Activated T-cell treated with anti-CD3 and anti-CD28 coated beads, Interleukin-2, amount 50 U/mL, for 4 hours (primary cell): ENCODE measurements around the gene ANKRD24. TPM values are rescaled to one million over a fixed set of nuclear protein-coding genes. Genes with fewer than 3 reads are reported as not detected.
"Not testable (repeated sequence)": the region's sequence is repeated elsewhere in the genome, so short reads cannot be mapped to it uniquely, and the experiment has no call there.

Source experiments
- ATAC-seq, 2 donors: fragments of 200-7000 bp; cut with Tn5 transposase; one replicate each; pipeline ENCODE4 v1.10.0; 2021
- DNase-seq: peaks from one replicate; pipeline ENCODE4 v3.0.0-alpha.2; 2020
- H3K27me3 Mint-ChIP-seq: one replicate; pipeline ENCODE4 v1.8.0; 2021; ENCODE audit warnings: low read depth, mixed read lengths
- H3K36me3 Mint-ChIP-seq: one replicate; pipeline ENCODE4 v1.8.0; 2022; ENCODE audit warnings: mixed read lengths; ENCODE audit not compliant: insufficient read depth
- H3K4me1 Mint-ChIP-seq: one replicate; pipeline ENCODE4 v1.8.0; 2021; ENCODE audit warnings: low read depth, mixed read lengths
- H3K4me3 Mint-ChIP-seq: one replicate; pipeline ENCODE4 v1.8.0; 2021; ENCODE audit warnings: mild to moderate bottlenecking, moderate library complexity, mixed read lengths
- H3K9me3 Mint-ChIP-seq: one replicate; pipeline ENCODE4 v1.8.0; 2021; ENCODE audit warnings: mixed read lengths
- total RNA-seq, 3 donors: library from RNA; stranded (reverse); gene quantifications; one replicate each; pipeline ENCODE4 v1.2.1, GENCODE V29; 2021

ANKRD24 gene
- total RNA-seq, 3 donors from 2014 or later = 0.25 to 0.71 (median 0.26) TPM

- H3K27me3 Mint-ChIP-seq = peaks cover 48% of the 10 kb centered on the region
- H3K4me3 Mint-ChIP-seq = no peak overlapping the region
- no peaks in the 10 kb centered on the region for H3K9me3 Mint-ChIP-seq
- DNase-seq (no peak), ATAC-seq (no peak)
- peaks cover 10% of the 10 kb centered on the region for H3K4me1 Mint-ChIP-seq
- H3K36me3 Mint-ChIP-seq = no peaks in the 10 kb centered on the region
These were observed 16.1 kb downstream of the ANKRD24 start for GRCh38 chr19:4198467-4199126.

GRCh38 chr19:4199699-4200293, 17.3 kb downstream of the ANKRD24 start:
- H3K36me3 Mint-ChIP-seq = no peaks in the 10 kb centered on the region
- H3K9me3 Mint-ChIP-seq = no peaks in the 10 kb centered on the region
- peaks cover 11% of the 10 kb centered on the region for H3K4me1 Mint-ChIP-seq
- peaks cover 38% of the 10 kb centered on the region for H3K27me3 Mint-ChIP-seq
- H3K4me3 Mint-ChIP-seq = no peak overlapping the region
- DNase-seq = no peak
- ATAC-seq = no peak

DNA sequence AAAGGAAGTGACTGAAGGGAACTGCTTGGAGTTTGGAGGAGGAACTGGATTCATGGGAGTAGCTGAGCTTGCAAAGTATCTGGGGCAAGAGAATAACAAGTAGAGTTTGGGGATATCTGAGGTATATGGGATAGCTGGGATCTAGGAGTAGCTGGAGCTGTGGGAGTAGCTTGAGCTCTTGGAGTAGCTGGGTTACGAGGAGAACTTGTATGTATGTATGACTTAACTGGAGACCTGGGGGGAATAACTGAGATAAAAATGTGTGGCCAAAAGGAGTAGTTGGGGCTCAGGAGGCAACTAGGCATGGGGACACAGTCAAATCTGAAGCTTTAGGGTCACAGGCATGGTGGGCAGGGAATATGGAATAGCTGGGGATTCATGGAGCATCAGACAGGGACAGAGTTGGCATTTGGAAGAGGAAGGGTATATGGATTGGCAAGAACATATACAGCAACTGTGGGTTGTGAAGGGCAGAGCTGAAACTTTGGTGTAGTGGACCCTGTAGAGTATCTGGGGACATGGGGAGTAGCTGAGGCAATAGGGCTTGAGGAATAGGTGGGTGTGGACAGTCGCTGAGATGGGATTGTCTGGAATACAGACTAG, 18.6 kb downstream of the ANKRD24 start:
- no peak overlapping the region for H3K4me3 Mint-ChIP-seq
- no peak for ATAC-seq

DNA sequence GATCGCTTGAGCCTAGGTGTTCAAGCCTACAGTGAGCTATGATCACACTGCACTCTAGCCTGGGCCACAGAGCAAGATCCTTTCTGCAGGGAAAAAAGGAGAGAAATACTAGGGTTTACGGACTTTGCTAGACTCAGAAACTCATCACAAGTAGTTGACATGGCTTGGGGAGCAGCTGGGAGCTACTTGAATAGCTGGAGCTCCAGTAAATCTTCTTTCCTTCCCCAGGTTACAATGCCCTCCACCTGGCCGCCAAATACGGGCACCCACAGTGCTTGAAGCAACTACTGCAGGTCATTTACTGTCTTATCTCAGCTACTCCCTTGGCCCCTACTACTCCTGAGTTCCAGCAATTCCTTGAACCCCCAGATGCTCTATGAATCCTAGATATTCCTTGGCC, 19.3 kb downstream of the ANKRD24 start:
- H3K27me3 Mint-ChIP-seq = peaks cover 22% of the 10 kb centered on the region
- no peak for ATAC-seq
- no peak for DNase-seq
- peaks cover 11% of the 10 kb centered on the region for H3K4me1 Mint-ChIP-seq
- no peak overlapping the region for H3K4me3 Mint-ChIP-seq
- no peaks in the 10 kb centered on the region for H3K9me3 Mint-ChIP-seq
- no peaks in the 10 kb centered on the region for H3K36me3 Mint-ChIP-seq

More for the DNA sequence above, 18.6 kb downstream of the ANKRD24 start:
- H3K36me3 Mint-ChIP-seq = no peaks in the 10 kb centered on the region
- DNase-seq = no peak
- H3K27me3 Mint-ChIP-seq = peaks cover 29% of the 10 kb centered on the region
- H3K9me3 Mint-ChIP-seq = no peaks in the 10 kb centered on the region
- peaks cover 11% of the 10 kb centered on the region for H3K4me1 Mint-ChIP-seq

DNA sequence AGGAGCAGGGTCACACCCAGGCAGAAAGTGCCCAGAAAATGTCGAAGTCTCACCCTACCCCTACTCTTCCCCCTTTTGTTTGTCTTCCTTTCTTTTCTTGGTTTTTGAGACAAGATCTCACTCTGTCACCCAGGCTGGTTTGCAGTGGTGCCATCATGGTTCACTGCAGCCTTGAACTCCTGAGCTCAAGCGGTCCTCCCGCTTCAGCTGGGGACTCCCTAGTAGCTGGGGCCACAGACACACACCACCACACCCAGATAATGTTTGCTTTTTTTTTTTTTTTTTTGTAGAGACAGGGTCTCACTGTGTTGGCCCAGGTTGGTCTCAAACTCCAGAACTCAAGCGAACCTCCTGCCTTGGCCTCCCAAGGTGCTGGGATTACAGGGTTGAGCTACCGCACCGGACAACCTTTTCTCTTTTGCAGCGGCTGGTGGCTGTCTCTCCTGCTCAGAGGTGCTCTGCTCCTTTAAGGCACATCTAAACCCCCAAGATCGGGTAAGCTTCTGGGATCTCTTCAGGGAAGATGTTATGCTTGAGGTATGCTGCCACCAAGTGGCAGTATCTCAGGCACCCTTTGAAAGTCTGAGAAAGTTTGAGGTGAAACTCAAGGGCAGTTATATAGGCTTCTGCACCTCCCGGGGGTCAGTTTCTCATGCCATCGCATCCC, 24.5 kb downstream of the ANKRD24 start:
- no peak for DNase-seq
- Mint-ChIP-seq H3K4me3 (no peak overlapping the region), H3K9me3 (no peaks in the 10 kb centered on the region), H3K27me3 (peaks cover 15% of the 10 kb centered on the region), H3K36me3 (no peaks in the 10 kb centered on the region), H3K4me1 (peaks cover 1% of the 10 kb centered on the region)
- no peak for ATAC-seq

DNA sequence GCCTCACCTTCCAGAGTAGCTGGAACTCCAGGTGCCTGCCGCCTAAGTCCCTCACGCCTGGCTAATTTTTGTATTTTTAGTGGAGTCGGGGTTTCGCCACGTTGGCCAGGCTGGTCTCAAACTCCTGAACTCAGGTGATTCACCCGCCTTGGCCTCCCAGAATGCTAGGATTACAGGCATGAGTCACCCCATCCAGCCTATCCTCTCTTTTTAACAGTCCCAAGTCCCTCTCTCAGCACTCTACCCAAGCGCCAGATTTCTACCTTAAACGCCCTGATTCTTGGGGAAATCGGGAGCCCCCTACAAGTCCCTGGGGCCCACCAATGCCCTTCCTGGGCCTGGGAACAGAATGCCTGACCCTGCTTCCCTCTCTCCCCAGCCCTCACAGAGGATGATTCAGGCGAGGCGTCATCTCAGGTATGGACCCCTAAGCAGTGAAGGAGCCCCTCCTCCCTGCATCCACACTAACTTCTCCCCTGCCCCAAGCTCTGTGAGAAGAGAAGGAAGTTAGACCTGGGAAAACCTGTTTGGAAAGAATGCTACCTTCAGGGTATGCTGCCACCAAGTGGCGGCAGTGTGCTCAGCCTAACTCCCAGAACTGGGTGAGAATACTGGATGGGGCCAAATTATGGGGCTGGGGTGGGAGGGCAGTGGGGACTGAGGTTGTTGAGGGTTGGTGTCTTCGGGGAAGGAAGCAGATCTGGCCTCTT, 26.1 kb downstream of the ANKRD24 start:
- no peaks in the 10 kb centered on the region for H3K9me3 Mint-ChIP-seq
- no peaks in the 10 kb centered on the region for H3K36me3 Mint-ChIP-seq
- peaks cover 15% of the 10 kb centered on the region for H3K27me3 Mint-ChIP-seq
- DNase-seq = no peak
- H3K4me1 Mint-ChIP-seq = peaks cover 1% of the 10 kb centered on the region
- no peak overlapping the region for H3K4me3 Mint-ChIP-seq
- ATAC-seq = no peak

DNA sequence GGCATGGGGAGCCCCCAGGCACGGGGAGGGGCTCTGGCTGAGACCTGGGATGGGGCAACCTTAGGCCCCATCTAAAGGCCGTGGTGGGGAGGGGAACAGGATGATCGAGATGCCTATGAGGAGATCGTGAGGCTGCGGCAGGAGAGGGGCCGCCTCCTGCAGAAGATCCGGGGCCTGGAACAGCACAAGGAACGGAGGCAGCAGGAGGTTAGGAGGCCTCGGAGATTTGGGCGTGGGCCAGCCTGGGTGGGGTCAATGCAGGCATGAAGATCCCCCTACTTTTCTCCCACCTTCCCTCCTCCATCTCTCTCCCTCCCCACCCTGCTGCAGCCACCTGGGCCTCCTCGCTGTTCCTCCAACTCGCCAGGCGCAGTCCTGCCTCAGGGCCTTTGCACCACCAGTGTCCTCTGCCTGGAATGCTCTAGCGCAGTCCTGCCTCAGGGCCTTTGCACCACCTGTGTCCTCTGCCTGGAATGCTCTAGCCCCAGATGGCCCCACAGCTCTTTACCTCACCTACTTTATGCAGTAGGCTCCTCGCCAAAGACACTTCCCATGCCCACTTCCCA, 27.8 kb downstream of the ANKRD24 start:
- ATAC-seq = no peak
- H3K9me3 Mint-ChIP-seq = no peaks in the 10 kb centered on the region
- peaks cover 10% of the 10 kb centered on the region for H3K4me1 Mint-ChIP-seq
- no peak for DNase-seq
- no peak overlapping the region for H3K4me3 Mint-ChIP-seq
- H3K36me3 Mint-ChIP-seq = no peaks in the 10 kb centered on the region
- peaks cover 15% of the 10 kb centered on the region for H3K27me3 Mint-ChIP-seq

DNA sequence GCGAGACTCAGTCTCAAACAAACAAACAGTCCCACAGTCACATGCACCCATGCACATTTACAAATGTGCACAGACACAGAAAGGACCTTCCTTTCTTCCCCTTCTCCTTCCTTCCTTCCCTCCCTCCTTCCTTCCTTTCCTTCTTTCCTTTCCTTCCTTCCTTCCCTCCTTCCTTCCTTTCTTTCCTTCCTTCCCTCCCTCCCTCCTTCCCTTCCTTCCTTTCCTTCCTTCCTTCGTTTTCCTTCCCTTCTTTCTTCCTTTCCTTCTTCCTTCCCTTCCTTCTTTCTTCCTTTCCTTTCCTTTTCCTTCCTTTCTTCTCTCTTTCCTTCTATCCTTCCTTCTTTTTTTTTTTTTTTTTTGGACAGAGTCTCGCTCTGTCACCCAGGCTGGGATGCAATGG, 30.6 kb downstream of the ANKRD24 start:
- Mint-ChIP-seq H3K4me1 (peaks cover 10% of the 10 kb centered on the region), H3K4me3 (no peak overlapping the region), H3K36me3 (no peaks in the 10 kb centered on the region), H3K27me3 (peaks cover 4% of the 10 kb centered on the region), H3K9me3 (no peaks in the 10 kb centered on the region)
- no peak for DNase-seq
- ATAC-seq = no peak

GRCh38 chr19:4215807-4216206, 33.3 kb downstream of the ANKRD24 start:
- no peak overlapping the region for H3K4me3 Mint-ChIP-seq
- no peaks in the 10 kb centered on the region for H3K9me3 Mint-ChIP-seq
- peaks cover 10% of the 10 kb centered on the region for H3K4me1 Mint-ChIP-seq
- DNase-seq = no peak
- ATAC-seq = no peak
- H3K36me3 Mint-ChIP-seq = no peaks in the 10 kb centered on the region
- peaks cover 1% of the 10 kb centered on the region for H3K27me3 Mint-ChIP-seq

DNA sequence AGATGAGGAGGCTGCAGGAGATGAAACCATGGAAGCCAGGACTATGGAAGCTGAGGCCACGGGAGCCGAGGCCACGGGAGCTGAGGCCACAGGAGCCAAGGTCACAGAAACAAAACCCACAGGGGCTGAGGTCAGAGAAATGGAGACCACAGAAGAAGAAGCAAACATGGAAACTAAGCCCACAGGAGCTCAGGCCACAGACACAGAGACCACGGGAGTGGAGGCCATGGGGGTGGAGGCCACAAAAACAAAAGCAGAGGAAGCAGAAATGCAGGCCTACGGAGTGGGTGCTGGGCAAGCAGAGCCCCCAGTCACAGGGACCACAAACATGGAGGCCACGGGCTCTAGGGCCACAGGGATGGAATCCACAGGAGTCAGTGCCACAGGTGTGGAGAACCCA, 34.4 kb downstream of the ANKRD24 start:
- no peak for ATAC-seq
- Mint-ChIP-seq H3K9me3 (no peaks in the 10 kb centered on the region), H3K36me3 (no peaks in the 10 kb centered on the region), H3K4me3 (no peak overlapping the region), H3K4me1 (peaks cover 10% of the 10 kb centered on the region), H3K27me3 (no peaks in the 10 kb centered on the region)
- no peak for DNase-seq

DNA sequence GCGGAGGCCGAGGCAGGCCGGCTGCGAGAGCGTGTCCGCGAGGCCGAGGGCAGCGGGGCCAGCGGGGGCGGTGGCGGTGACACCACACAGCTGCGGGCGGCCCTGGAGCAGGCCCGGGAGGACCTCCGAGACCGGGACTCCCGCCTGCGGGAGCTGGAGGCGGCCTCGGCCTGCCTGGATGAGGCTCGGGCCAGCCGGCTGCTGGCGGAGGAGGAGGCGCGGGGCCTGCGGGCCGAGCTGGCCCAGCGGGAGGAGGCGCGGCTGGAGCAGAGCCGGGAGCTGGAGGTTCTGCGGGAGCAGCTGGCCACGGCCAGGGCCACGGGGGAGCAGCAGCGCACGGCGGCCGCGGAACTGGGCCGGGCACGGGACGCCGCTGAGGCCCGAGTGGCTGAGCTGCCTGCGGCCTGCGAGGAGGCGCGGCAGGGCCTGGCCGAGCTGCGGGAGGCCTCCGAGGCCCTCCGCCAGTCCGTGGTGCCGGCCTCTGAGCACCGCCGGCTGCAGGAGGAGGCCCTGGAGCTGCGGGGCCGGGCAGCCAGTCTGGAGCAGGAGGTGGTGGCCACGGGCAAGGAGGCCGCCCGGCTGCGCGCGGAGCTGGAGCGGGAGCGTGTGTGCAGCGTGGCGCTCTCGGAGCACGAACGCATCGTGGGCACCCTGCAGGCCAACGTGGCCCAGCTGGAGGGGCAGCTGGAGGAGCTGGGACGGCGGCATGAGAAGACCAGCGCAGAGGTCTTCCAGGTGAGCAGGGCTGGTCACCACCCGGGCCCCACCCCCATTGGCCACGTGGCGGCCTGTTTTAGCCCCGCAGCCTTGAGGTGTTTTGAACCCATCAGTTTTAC, 35.2 kb downstream of the ANKRD24 start:
- Mint-ChIP-seq H3K27me3 (no peaks in the 10 kb centered on the region), H3K36me3 (no peaks in the 10 kb centered on the region), H3K4me1 (peaks cover 10% of the 10 kb centered on the region), H3K9me3 (no peaks in the 10 kb centered on the region), H3K4me3 (no peak overlapping the region)
- DNase-seq = no peak
- no peak for ATAC-seq

- H3K4me3 Mint-ChIP-seq, H3K27me3 Mint-ChIP-seq, ATAC-seq, DNase-seq, H3K9me3 Mint-ChIP-seq, H3K36me3 Mint-ChIP-seq: not testable (repeated sequence)
- peaks cover 10% of the 10 kb centered on the region for H3K4me1 Mint-ChIP-seq
These were observed 36.0 kb downstream of the ANKRD24 start for GRCh38 chr19:4218523-4218922.

- Mint-ChIP-seq H3K36me3 (no peaks in the 10 kb centered on the region), H3K9me3 (no peaks in the 10 kb centered on the region), H3K27me3 (no peaks in the 10 kb centered on the region), H3K4me3 (no peak overlapping the region), H3K4me1 (no peaks in the 10 kb centered on the region)
- no peak for DNase-seq
- no peak for ATAC-seq
These were observed 37.7 kb downstream of the ANKRD24 start for GRCh38 chr19:4220188-4220587.
